ENCODE measurements around the gene CEP135. TPM values are rescaled to one million over a fixed set of nuclear protein-coding genes. Genes with fewer than 3 reads are reported as not detected.
"Not testable (repeated sequence)": the region's sequence is repeated elsewhere in the genome, so short reads cannot be mapped to it uniquely, and the experiment has no call there.

The CEP135 gene
- total and polyA plus RNA-seq, 2 donors (not counting 3 experiments of a cell fraction or from before 2014, with no cell fraction given) = 2.8 to 15.3 TPM

DNA sequence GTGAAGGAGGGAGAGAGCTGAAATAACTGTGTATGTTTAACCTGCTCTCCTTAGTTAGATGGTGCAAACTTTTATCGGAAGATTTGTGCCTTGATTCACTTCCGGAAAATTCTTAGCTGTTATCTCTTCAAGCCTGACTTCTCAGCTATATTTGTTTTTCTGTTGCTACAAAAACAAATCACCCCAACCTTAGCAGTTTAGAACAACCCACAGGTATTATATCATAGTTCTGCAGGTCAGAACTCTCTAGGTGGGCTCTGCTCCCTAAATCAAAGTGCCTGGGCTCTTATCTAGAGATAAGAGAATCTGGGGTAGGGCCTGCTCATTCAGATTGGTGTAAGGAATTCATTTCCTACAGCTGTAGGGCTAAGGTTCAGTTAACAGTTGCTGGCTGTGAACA lies 15.1 kb upstream of the CEP135 start:
- intact Hi-C loops (cut with micrococcal nuclease) = no loop called here
- dilution Hi-C loops (cut with MboI; ENCODE audit: extremely low pct_ligation_motif_present, low sequenced_read_pairs) = no loop called here
- Histone ChIP-seq H3K9me1 (replicated peaks; ENCODE audit: control insufficient read depth, extremely low read depth, insufficient read depth, low read length) (no peaks in the 10 kb centered on the region), H3K4me3 (replicated peaks in 1 of 3; ENCODE audit: insufficient read depth in 1 of 3, low read depth in 1 of 3, low read length in 3 of 3) (no peak overlapping the region), H3K4me2 (ENCODE audit: insufficient read depth, low read length) (no peak overlapping the region), H4K20me1 (replicated peaks; ENCODE audit: control insufficient read depth, extremely low read depth, insufficient read depth, low read length) (no peaks in the 10 kb centered on the region), H3K4me1 (ENCODE audit: control insufficient read depth, extremely low read depth, insufficient read depth, low read length) (no peaks in the 10 kb centered on the region), H2AFZ (ENCODE audit: low read depth, low read length) (no peak overlapping the region), H3K9me3 (replicated peaks; ENCODE audit: control insufficient read depth, insufficient read depth, low read length) (no peaks in the 10 kb centered on the region), H3K9ac (replicated peaks; ENCODE audit: extremely low read depth, insufficient read depth, low read length) (no peak overlapping the region), H3K27ac (ENCODE audit: insufficient read depth, low read depth, low read length) (no peak overlapping the region), H3K79me2 (ENCODE audit: control insufficient read depth, insufficient read depth, low read length) (no peaks in the 10 kb centered on the region), H3K36me3 (ENCODE audit: control insufficient read depth in 2 of 2, extremely low read depth in 1 of 2, insufficient read depth in 2 of 2, low read length in 2 of 2) (peaks cover 0 to 13% of the 10 kb centered on the region in 2 experiments), H3K27me3 (ENCODE audit: control insufficient read depth in 2 of 2, insufficient read depth in 2 of 2, low read length in 2 of 2) (no peaks in the 10 kb centered on the region)
- no peak for DNase-seq (ENCODE audit: low read depth, low spot score)
- no peak for FAIRE-seq
- no TSS peak for BruUV-seq (replicated peaks)
- TF ChIP-seq EZH2 (IDR thresholded peaks at IDR 0.05; ENCODE audit: borderline replicate concordance, low read depth, low read length, severe bottlenecking) (no peak), MYC (IDR thresholded peaks at IDR 0.05; ENCODE audit: low read depth, low read length) (no peak), JUN (IDR thresholded peaks at IDR 0.05; ENCODE audit: borderline replicate concordance, insufficient read depth, insufficient read length, low read depth) (no peak), POLR2A (IDR thresholded peaks at IDR 0.05; ENCODE audit: low read depth, low read length) (no peak), POLR2AphosphoS5 (IDR thresholded peaks at IDR 0.05; ENCODE audit: insufficient read depth, low read depth, low read length) (no peak), FOS (IDR thresholded peaks at IDR 0.05; ENCODE audit: borderline replicate concordance, insufficient read depth, low read length) (no peak), GATA2 (IDR thresholded peaks at IDR 0.05; ENCODE audit: insufficient read depth, insufficient read length, low read depth, low read length) (no peak)
- CTCF ChIA-PET = interaction anchor here (1.3 to 2.4 kb wide), 2 partner anchors 15 to 23 kb away, joined by 4 to 11 read pairs; partner anchors contain the start of gene CEP135
- POLR2A ChIA-PET = no interaction called here

DNA sequence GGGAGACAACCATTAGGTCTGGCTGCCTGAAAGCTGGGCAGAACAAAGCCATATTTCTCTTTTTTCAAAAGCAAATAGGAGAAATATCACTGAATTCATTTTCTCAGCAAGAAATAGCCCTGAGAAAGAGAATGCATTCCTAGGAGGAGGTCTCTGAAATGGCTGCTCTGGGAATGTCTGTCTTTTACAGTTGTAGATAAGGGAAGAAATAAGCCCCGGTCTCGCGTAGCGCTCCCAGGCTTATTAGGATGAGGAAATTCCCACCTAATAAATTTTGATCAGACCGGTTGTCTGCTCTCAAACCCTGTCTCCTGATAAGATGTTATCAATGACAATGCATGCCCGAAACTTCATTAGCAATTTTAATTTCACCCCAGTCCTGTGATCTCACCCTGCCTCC lies 12.8 kb upstream of the CEP135 start:
- H3K4me2 ChIP-seq (ENCODE audit: insufficient read depth, low read length); H3K4me3 ChIP-seq (replicated peaks in 1 of 3; ENCODE audit: insufficient read depth in 1 of 3, low read depth in 1 of 3, low read length in 3 of 3); H3K9ac ChIP-seq (replicated peaks; ENCODE audit: extremely low read depth, insufficient read depth, low read length); H3K27ac ChIP-seq (ENCODE audit: insufficient read depth, low read depth, low read length); DNase-seq (ENCODE audit: low read depth, low spot score); POLR2A ChIA-PET; H3K4me1 ChIP-seq (ENCODE audit: control insufficient read depth, extremely low read depth, insufficient read depth, low read length); H3K9me3 ChIP-seq (replicated peaks; ENCODE audit: control insufficient read depth, insufficient read depth, low read length); FAIRE-seq; dilution Hi-C loops (cut with MboI; ENCODE audit: extremely low pct_ligation_motif_present, low sequenced_read_pairs); H2AFZ ChIP-seq (ENCODE audit: low read depth, low read length); intact Hi-C loops (cut with micrococcal nuclease); H3K9me1 ChIP-seq (replicated peaks; ENCODE audit: control insufficient read depth, extremely low read depth, insufficient read depth, low read length); H3K27me3 ChIP-seq (ENCODE audit: control insufficient read depth in 2 of 2, insufficient read depth in 2 of 2, low read length in 2 of 2); H4K20me1 ChIP-seq (replicated peaks; ENCODE audit: control insufficient read depth, extremely low read depth, insufficient read depth, low read length); H3K79me2 ChIP-seq (ENCODE audit: control insufficient read depth, insufficient read depth, low read length); CTCF ChIA-PET; BruUV-seq (replicated peaks): not testable (repeated sequence)
- peaks cover 7 to 26% of the 10 kb centered on the region in 2 experiments for H3K36me3 ChIP-seq (ENCODE audit: control insufficient read depth in 2 of 2, extremely low read depth in 1 of 2, insufficient read depth in 2 of 2, low read length in 2 of 2)
